Activated CD8-positive, alpha-beta memory T cell treated with anti-CD3 and anti-CD28 coated beads, Interleukin-2, amount 50 U/mL, for 48 hours (primary cell): Measurements from ENCODE around the gene ATF7.
"Not testable (repeated sequence)": the region's sequence is repeated elsewhere in the genome, so short reads cannot be mapped to it uniquely, and the experiment has no call there.

Experiments
- DNase-seq: peaks from one replicate; pipeline ENCODE4 v3.0.0-alpha.2; 2020

Gene ATF7

GRCh38 chr12:53625373-53625945 lies 723 bp downstream of the ATF7 start:
- no peak for DNase-seq

GRCh38 chr12:53624956-53625355 lies 1.2 kb downstream of the ATF7 start:
- DNase-seq: no peak

- DNase-seq: no peak
Observed at GRCh38 chr12:53624458-53624857, 1.7 kb downstream of the ATF7 start.

- DNase-seq: no peak
Observed at GRCh38 chr12:53623548-53624385, 2.4 kb downstream of the ATF7 start.

GRCh38 chr12:53622724-53623123 lies 3.5 kb downstream of the ATF7 start:
- no peak for DNase-seq

- no peak for DNase-seq
Observed at GRCh38 chr12:53618275-53618674, 7.9 kb downstream of the ATF7 start.

GRCh38 chr12:53617700-53618099 lies 8.5 kb downstream of the ATF7 start:
- no peak for DNase-seq

- no peak for DNase-seq
Observed at GRCh38 chr12:53616950-53617349, 9.2 kb downstream of the ATF7 start.

- DNase-seq: no peak
Observed at GRCh38 chr12:53613821-53614220, 12.4 kb downstream of the ATF7 start.

- no peak for DNase-seq
Observed at GRCh38 chr12:53612978-53613377, 13.2 kb downstream of the ATF7 start.

- DNase-seq: no peak
Observed at GRCh38 chr12:53611304-53611703, 14.9 kb downstream of the ATF7 start.

- DNase-seq: not testable (repeated sequence)
Observed at GRCh38 chr12:53606688-53607087, 19.5 kb downstream of the ATF7 start.

GRCh38 chr12:53604581-53604980 lies 21.6 kb downstream of the ATF7 start:
- DNase-seq: no peak

- no peak for DNase-seq
Observed at GRCh38 chr12:53603804-53604203, 22.4 kb downstream of the ATF7 start.

- no peak for DNase-seq
Observed at GRCh38 chr12:53603196-53603595, 23.0 kb downstream of the ATF7 start.

GRCh38 chr12:53602176-53602864 lies 23.9 kb downstream of the ATF7 start:
- no peak for DNase-seq

GRCh38 chr12:53601296-53601847 lies 24.8 kb downstream of the ATF7 start:
- DNase-seq: no peak

- DNase-seq: no peak
Observed at GRCh38 chr12:53600490-53601295, 25.5 kb downstream of the ATF7 start.

- DNase-seq: no peak
Observed at GRCh38 chr12:53599579-53599978, 26.6 kb downstream of the ATF7 start.

GRCh38 chr12:53598971-53599370 lies 27.2 kb downstream of the ATF7 start:
- not testable (repeated sequence) for DNase-seq

- DNase-seq: no peak
Observed at GRCh38 chr12:53596920-53597363, 29.2 kb downstream of the ATF7 start.

- no peak for DNase-seq
Observed at GRCh38 chr12:53594897-53595615, 31.1 kb downstream of the ATF7 start.
